NCI-H146 treated with DMSO at 0.1 percent for 48 hours (cell line): ENCODE measurements around the gene PER1.
"Not testable (repeated sequence)": the region's sequence is repeated elsewhere in the genome, so short reads cannot be mapped to it uniquely, and the experiment has no call there.

ENCODE experiments used
- DNase-seq: peaks from one replicate; lab custom pipeline; 2025; ENCODE audit not compliant: unreplicated experiment; lab: John Stamatoyannopoulos, UW

PER1 gene

DNA sequence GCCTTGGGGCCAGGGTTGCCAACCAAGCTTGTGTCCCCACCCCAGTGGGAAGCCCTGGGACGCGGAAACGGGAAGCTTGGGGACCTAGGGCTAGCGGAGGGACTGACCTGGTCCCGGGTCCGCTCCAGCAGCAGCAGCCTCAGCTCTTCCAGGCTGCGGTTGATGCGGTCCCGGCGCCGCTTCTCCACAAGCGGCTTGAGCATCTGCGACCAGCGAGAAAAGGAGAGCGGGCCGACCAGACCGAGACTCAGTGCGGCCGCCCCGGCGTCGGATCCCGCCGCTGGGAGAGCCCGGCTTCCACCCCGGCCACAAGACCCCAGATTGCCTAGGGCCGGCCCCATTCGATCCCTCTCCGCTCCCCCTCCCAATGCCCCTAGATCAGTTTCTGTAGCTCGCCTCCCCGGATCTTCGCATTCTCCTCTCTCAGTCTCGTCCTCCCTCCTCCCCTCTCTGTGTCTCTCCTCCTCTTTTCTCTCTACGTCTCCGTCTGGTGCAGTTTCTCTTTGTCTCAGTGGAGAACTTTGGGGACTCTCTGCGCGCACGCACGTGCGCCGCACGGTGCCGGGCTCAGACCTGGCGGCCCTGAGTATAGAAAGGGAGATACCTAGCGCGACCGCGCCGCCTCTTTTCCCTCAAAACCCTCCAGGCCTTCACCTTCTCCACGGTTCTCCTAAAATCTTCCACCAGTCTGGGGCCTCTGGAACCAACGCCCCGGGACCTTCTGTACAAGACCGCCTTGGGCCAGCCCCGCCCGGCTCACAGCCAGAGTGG is 29.1 kb downstream of the PER1 start:
- no peak for DNase-seq

DNA sequence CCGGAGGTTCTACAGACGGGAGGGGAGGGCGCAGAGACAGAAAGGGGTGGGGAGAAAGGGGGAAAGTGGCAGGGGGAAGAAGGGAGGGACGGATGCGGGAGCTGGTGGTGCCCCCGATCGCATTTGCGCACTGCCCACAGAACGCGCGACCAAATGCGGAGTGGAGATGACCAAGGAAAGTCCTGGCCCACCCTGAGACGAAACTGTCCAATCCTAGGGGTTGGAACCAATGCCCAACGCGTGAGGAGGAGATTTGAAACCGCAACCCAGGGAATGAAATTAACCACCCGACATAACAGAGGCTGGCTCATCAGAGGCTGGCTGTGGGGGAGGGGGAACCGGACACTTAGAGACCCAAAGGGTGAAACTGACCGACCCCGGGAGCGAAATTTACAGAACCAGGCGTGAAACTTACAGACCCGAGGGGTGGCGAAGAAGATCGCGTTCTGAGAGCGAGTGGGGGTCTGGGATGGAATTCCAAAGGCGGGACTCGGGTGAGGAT is 29.7 kb downstream of the PER1 start:
- DNase-seq: no peak

DNA sequence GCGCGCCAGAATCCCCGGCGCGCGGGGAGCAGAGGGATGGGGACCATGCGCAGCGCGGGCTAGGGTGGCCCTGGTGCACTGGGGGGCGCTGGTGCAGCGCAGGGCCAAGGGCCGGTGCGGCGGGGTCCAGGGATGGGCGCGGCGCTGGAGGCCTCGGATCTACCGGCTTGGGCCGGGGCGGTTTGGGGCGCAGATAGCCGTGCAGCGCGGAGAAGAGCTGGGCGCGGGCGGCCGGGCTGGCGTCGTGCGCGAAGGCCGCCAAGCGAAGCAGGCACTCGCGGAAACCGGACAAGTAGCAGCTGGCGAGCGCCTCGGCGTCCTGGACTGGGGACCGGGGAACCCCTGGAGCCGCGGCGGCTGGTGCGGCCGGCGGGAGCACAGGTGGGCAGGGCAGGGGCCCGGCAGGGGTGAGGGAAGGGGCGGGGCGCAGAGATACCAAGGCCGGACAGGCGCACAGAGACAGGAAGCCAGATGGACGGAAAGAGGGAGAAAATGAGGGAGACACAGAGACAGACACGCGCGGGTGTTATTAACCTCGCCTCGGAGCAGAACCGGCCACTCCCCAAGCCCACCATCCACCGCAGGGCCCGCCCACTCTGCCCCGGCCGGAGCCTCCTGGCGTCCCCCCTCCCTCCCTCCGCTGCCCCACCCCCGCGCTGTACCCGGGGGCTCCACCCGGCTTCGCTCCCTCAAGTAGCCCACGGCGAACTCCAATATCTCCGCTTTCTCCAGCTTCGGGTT is 30.4 kb downstream of the PER1 start:
- DNase-seq: peak; percentile 40

DNA sequence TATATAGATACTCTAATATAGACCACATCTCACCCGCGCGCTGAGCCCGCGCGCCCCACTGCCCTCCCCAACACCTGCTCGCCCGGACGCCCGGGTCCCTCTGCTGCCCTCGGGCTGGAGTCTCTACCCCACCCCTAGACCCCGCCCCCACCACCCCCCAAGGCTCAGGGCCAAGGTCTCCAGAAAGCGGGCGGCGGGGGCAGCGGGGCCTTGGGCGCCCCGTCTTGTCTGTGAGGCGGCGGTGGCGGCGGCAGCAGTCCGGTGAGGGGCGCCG is 30.9 kb downstream of the PER1 start:
- DNase-seq: peak; percentile 61

DNA sequence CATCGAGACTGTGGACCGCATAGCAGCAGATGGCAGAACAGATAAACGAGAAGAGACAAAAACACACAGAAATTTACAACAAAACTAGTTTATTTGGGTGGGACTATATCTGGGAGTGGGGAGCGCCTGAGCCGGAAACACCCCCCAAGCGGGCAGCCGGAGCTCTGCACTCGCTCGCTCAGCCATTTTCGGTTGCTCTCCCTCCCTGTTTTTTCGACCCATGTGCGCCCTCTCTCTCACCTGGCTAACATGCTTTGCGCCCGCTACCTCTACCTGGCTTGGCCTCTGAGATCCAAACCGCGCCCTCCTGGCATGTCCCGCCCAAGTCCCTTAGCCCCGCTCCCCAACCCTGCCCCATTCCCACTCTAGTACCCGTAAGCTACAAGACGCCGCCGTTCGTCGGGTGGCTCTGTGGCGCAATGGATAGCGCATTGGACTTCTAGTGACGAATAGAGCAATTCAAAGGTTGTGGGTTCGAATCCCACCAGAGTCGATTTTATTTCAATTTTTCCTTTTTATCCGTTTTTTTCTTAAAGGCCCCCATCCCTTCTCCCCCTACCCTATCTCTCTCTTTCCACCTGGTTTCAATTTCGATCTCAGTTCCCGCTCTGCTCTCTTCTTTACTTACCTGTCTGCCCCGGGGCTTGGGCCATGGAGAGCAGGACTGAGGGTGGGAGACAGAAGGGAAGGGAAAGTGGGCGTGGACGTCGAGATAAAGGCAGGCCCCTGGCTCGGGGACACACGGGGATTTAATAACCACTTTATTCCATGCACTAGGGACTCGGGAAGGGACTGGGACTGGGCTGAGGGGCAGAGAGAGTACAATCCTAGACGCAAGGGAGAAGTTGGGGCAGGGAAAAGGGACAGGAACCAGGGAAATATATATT is 31.4 kb downstream of the PER1 start:
- DNase-seq: peak; percentile 84

DNA sequence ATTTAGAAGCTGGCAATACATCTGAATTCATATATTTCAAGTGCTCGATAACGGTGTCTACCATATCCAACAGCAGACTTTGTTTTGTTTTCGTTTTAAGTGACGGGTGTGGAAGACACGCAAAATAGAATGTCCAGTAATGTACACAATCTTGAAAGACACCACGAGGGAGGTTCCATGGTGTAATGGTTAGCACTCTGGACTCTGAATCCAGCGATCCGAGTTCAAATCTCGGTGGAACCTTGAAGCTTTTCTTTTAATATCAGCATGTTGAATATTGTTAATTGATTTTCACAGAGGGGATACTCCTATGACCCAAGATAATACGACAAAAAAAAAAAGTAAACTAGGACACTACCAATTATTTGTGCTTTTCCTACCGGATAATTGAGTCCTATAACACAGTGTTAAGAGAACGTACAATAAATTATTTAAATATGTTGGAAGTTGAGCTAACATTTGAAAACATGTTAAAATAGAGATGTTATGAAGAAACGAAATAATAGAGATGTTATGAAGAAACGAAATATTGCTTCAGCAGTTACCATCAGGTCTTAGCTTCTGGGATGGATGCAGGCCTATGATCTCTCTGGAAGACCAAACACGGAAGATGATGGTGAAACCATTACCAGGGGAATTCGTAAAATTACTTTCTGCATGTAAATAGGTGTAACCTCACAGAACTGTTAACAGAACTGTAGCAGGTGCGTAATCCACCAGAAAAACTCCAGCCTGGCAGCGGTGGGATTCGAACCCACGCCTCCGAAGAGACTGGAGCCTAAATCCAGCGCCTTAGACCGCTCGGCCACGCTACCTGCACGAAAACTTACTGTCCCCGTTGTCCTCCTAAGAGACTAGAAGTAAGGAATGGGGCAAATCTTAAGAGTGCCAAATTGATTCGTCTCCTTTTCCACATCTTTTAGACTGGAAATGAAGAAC is 32.4 kb downstream of the PER1 start:
- DNase-seq: peak; percentile 89

DNA sequence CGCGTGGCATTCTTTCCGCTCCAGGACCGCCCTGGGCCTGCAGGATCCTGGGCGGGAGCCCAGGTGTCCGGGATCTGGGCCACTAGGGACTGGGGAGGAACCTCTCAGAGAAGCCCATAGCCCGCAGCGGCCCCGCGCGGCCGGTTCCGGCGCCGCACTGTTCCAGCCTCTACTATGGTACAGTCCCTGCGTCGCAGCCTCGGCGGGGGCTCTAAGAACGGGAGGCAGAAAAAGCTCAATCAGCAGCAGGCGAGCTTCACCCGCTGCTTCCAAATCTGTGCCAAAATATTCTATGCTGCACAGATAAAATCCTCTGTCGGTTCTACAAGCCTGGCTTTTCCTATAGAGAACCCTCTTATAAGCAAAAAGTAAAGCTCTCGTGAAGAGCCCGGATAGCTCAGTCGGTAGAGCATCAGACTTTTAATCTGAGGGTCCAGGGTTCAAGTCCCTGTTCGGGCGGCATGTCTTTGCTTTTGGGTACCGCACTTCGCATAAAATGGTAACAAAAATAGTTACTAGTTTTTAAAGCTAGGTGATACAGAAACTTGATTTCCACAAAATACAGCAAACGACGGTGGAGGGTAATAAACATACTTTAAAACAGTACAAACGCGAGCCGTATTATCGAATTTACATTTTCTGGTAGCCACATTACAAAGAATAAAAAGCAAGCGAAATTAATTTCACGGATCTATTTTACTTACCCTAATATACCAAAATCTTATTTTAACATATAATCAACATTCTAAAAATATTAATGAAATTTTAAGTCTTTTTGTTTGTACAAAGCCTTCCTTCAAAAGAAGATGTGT is 33.2 kb downstream of the PER1 start:
- peak; percentile 84 for DNase-seq

DNA sequence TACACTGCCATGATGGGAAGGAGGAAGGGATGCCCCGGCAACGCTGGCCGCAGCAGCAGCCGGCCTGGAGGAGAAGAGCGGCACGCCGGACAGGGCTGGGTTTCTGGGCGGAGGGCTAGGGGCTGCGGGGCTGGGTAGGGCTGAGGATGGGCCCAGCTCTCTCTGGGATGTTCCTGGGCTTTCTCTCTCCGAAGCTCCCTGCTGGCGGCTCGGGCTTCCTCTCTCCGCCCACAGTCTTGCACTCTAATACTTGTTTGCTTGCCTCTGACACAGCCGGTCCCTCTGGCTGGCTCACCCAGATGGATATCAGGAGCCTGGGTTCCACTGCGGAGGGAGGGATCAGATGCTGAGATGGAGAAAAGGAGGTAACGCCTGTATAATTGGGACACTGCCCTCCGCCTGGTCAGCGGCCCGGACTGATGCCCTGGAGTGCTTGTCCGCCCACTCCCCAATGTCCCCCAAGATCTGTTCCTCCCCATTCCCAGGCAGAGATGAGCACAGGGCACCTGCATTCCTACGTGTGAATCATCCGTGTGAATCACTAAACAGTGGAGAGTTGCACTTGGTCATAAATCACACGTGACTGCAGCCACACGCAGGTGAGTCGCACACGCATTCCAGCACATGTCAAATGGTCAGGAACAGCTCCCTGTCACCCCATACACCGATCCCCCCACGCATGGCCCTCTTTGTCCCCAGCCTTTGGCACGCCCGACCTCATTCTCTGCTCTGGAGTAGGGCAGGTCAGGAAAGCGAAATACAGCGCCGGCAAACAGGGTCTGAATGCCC is 34.0 kb downstream of the PER1 start, which contains the start of gene ALOXE3:
ALOXE3 (minus strand) TSS at position 535 of the 789 bp plus-strand sequence; CDS start at position 11, 524 bp downstream.
- no peak for DNase-seq

DNA sequence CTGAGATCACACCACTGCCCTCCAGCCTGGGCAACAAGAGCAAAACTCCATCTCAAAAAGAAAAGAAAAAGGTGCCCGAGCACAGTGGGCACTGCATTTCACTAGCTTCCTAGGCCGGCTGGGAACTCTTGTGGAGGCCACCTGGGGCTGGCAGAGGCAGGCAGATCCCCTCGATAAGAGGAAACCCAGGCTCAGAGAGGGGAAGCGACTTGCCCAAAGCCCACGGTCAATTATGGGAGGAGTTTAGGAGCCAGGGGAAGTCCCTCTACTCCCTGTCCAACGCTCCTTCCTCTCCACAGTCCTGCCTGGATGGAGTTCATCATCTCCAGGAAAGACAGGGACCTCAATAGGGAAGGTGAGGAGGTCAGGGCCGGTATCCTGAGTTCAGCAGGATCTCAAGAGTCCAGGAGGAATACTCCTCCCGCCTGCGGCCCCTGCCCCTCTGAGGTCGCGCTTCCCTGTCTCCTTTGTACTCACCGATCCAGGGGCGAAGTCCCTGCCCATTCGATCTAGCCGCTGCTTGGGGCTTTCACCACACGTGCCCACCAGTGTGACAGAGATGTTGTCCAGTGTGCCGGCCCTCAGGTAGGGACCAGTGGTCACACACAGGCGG is 34.7 kb downstream of the PER1 start:
- no peak for DNase-seq

DNA sequence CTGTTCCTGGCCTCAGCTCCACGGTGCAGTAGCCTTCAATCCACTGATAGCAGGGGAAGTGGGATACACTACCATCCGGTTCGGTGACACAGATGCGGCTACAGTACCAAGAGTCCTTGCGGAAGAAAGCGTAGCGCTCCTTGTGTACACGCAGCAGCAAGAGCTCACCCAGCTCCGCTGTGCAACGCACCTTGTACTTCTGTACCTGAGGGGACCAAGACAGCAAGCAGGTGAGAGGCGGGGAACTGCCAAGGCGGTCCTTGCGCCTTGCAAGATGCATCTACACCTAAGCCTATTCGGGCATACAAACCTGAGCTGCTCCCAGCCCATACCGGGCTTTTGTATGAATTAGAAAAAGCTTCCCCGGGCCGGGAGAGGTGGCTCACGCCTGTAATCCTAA is 35.4 kb downstream of the PER1 start:
- DNase-seq: no peak

DNA sequence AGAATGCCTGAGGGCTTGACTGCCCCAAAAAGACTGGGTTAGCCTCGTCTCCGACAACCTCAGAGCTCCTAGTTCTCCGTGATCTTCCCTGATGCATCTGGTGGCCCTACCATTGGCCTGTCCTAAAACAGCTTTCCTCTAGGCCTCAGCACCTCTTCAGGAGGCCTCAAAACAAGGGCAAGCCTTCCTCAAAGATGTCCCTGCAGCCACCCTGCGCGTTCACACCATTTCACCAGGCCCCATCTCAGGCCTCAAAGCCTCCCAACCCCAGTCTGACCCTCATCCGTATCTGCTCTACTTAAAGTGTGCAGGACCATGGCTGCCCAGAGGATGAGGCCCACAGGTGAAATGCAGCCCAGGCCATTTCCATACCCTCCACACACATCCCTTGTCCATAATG is 41.3 kb downstream of the PER1 start:
- DNase-seq: no peak

DNA sequence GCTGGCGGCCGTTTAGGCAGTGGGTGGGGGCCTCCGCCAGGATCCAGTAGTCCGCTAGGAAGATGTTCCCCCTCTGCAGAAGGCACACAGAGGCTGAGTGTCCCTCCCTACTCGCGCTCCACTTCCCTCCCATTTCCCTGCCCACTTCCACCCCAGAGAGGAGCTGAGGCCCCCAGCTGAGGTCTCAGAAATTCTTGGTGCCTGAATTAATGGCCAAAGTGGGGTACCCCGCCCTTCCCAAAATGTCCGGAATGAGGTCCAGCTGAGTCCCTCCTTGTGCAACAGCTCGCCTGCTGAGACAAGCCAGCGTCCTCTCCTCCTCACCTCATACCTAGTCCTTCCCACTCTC is 41.8 kb downstream of the PER1 start:
- DNase-seq: no peak

DNA sequence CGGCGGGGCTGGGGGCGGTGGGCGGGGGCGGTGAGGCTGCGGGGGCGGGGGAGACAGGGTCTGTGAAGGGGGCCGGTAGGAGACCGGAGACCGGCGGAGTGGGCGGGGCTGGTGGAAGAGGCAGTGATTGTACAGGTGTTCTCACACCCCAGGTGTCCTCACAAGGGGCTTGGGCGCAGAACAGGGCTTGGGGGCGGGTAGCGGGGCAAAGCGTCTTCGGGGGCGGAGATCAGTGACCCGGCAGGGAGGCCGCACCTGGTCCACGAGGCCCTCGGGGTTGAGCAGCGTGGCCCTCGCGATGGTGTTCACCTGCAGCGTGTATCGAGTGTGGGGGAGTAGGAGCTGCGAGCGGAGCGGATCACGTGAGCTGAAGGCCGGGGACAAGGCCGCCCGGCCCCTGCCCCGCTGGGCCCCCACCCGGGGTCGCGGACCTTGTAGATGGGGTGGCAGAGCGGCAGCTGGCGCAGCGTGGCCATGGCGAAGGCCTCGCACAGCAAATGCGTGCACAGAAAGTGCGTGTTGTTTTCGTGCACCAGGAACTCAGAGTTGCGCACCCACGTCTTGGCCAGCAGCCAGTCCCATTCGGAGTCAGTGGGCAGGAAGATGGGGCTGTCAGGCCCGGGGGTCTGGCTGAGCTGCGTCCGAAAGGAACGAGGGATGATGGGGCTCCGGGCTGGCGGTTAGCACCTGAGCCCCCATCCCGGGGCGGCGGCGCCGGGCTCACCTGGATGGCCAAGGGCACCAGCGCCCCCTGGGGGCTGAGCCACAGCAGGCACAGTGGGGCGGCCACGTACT is 42.3 kb downstream of the PER1 start:
- peak; percentile 14 for DNase-seq

DNA sequence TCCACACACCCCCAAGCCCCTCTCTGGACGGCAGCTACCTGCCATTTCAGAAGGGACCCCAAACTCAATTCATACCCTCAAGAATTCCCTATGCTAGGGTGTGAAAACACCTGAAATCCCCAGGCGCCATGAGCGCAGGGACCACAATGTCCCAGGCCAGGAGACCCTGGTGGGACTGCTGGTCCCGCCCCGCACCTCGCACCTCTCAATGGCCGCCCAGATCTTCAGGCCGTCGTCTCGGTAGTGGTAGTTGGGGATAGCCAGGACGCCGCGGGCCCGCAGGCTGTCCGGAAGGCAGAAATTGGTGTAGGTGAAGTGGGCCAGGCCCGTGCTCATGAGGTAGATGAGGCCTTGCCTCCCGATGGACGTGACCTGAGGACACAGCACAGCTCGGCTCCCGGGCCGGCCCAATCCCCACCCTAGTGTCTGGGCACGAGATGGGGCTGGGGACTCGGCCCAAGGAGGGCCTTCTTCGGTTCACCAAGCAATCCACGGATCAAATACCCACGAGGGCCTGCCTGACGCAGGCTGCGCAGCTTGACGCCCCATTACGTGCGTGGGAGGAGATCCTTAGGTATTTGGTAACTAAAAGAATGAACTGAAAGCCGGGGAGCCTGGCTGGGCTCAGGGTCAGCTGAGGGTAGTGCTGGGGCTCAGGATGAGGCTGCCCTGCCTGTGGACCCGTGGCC is 43.1 kb downstream of the PER1 start:
- no peak for DNase-seq

DNA sequence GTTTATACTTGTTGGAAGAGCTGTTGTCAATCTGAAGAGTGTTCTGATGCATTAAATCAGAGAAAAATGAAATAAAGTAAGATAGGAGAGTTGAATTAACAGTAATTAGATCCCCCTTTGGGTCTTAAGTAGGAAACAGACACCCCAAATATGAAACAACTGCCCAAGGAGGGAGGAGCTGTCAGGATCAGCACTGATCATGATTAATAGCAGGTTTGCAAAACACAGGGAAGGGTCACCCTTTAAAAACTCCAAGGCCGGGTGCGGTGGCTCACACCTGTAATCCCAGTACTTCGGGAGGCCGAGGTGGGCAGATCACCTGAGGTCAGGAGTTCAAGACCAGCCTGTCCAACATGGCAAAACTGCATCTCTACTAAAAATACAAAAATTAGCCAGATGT is 45.2 kb downstream of the PER1 start:
- not testable (repeated sequence) for DNase-seq

DNA sequence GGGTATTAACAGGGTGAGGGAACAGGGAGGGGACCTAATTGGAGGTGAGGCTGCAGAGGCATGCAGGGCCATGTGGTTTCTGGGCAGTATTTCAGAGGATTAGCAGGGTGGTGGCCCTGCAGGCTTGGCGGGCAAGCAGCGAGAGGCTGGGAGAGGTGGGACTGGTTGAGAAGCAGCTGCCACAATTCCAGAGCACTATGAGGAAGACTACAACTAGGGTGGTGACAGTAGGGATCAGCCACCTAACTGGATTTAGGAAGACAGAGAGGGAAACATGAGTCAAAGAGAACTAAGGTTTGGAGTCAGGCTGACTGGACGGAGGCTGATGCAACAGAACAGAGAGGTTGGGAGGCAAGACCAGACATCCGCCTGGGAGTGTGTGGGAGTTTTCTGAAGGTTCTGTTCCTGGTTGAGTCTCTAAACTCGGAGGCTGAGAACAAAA is 46.2 kb downstream of the PER1 start:
- no peak for DNase-seq

DNA sequence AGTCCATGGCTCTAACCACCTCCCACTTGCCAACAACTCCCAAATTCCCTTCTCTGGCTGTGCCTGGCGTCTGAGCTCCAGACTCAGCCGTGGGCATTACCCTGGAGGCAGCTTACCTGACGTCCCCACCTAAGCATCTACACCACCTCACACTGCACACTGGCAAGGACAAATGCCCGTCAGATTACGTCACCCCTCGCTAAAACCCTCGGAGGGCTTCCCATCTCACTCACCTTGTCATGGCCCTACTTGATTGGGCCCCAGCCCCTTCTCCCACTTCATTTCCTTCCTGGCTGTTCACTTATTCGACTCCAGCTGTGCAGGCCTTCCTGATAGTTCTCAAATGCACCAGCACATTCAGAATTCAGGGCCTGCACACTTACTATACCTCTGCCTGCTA is 47.3 kb downstream of the PER1 start:
- DNase-seq: no peak
